Ectodermal cell (in vitro differentiated cells): Measurements from ENCODE around the gene OR51B4.

Source experiments
- H3K27ac ChIP-seq: 2 replicates; pipeline ENCODE4 v1.7.0; 2013; ENCODE audit warnings: mild to moderate bottlenecking, low read depth, low read length; ENCODE audit not compliant: insufficient read depth, poor library complexity, severe bottlenecking
- H3K27me3 ChIP-seq: 2 replicates; pipeline ENCODE4 v1.7.0; 2013; ENCODE audit warnings: mild to moderate bottlenecking, low read length; ENCODE audit not compliant: insufficient read depth, control insufficient read depth, poor library complexity, severe bottlenecking
- H3K36me3 ChIP-seq: one replicate; pipeline ENCODE4 v1.7.0; 2013; ENCODE audit warnings: low read length; ENCODE audit not compliant: control insufficient read depth, insufficient read depth
- H3K4me1 ChIP-seq: one replicate; pipeline ENCODE4 v1.7.0; 2013; ENCODE audit warnings: low read length; ENCODE audit not compliant: control insufficient read depth, insufficient read depth
- H3K4me3 ChIP-seq: 2 replicates; pipeline ENCODE4 v1.7.0; 2013; ENCODE audit warnings: low read depth, low read length, control low read depth; ENCODE audit not compliant: insufficient read depth
- H3K9me3 ChIP-seq: 2 replicates; pipeline ENCODE4 v1.7.0; 2013; ENCODE audit warnings: mild to moderate bottlenecking, low read length, moderate library complexity; ENCODE audit not compliant: control insufficient read depth
- WGBS, 2 experiments: methylation state at CpG; one replicate each; pipeline ENCODE4 v1.1.7; 2013; ENCODE audit warnings: missing lambda C conversion rate in 2 of 2; 5-methylcytosine and 5-hydroxymethylcytosine counted together

Gene OR51B4

DNA sequence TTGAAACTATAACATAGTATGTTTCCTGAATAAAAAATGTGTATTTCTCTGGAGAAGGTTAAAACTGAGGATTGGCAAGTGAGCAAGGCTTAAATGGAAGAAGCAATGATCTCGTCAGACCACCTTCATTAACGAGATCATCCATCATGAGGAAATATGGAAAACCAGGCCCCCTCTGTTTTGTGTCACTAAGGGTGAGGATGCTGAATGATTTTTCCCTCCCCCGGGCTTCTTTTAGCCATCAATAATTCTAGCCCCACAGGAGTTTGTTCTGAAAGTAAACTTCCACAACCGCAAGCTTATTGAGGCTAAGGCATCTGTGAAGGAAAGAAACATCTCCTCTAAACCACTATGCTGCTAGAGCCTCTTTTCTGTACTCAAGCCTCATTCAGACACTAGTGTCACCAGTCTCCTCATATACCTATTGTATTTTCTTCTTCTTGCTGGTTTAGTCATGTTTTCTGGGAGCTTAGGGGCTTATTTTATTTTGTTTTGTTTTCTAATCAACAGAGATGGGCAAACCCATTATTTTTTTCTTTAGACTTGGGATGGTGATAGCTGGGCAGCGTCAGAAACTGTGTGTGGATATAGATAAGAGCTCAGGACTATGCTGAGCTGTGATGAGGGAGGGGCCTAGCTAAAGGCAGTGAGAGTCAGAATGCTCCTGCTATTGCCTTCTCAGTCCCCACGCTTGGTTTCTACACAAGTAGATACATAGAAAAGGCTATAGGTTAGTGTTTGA, 26.2 kb downstream of the OR51B4 start:
- no peak overlapping the region for H3K4me3 ChIP-seq
- WGBS, 2 experiments = 91 to 94% methylated on average over 6 of the region's 6 CpGs
- H3K4me1 ChIP-seq = no peaks in the 10 kb centered on the region
- H3K9me3 ChIP-seq = no peaks in the 10 kb centered on the region
- H3K27ac ChIP-seq = no peak overlapping the region
- no peaks in the 10 kb centered on the region for H3K27me3 ChIP-seq
- H3K36me3 ChIP-seq = no peaks in the 10 kb centered on the region

DNA sequence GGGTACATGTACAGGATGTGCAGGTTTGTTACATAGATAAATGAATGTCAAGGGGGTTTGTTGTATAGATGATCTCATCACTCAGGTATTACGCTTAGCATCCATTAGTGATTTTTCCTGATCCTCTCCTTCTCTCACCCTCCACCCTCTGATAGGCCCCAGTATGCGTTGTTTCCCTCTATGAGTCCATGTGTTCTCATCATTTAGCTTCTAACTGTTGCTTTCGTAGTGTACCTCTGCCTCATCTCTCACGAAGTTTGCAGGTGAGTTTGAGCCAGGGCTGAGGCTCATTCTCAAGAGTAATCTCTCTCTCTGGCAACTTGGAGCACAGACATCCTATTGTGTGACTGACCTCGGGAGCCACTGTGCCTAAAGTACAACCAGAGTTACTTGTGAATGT, 27.4 kb downstream of the OR51B4 start:
- no peaks in the 10 kb centered on the region for H3K27me3 ChIP-seq
- no peaks in the 10 kb centered on the region for H3K4me1 ChIP-seq
- H3K9me3 ChIP-seq = no peaks in the 10 kb centered on the region
- no peak overlapping the region for H3K4me3 ChIP-seq
- WGBS, 2 experiments = 82 to 86% methylated on average over 5 of the region's 5 CpGs
- no peaks in the 10 kb centered on the region for H3K36me3 ChIP-seq
- peak overlapping the region; percentile 2 for H3K27ac ChIP-seq

DNA sequence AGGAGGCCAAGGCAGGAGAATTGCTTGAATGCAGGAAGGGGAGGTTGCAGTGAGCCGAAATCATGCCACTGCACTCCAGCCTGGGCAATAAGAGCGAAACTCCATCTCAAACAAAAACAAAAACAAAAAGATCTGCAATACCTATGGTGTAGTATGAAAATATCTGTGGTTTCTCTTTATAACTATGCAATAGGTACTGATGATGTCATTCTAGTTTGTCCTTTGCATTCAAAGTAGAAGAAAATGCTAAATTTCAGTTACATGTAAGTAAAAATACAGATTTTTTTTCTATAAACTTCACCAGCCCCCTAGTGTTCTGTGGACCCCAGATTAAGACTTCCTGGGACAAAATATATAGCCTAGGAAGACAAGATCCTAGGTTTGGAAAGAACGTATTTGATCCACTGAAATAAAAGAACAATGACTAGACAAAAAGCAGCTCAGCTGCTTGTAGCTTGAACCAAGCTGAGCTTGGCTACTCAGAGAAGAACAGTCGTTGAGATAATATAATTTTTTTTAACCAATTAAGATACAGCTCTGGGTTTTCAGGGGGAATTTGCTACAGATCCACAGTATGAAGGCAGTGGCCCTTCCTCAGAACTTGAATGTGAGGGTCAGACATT, 29.2 kb downstream of the OR51B4 start:
- no peaks in the 10 kb centered on the region for H3K4me1 ChIP-seq
- no peaks in the 10 kb centered on the region for H3K36me3 ChIP-seq
- H3K4me3 ChIP-seq = no peak overlapping the region
- H3K27me3 ChIP-seq = no peaks in the 10 kb centered on the region
- H3K9me3 ChIP-seq = no peaks in the 10 kb centered on the region
- H3K27ac ChIP-seq = no peak overlapping the region
- WGBS, 2 experiments = 94 to 97% methylated on average over 2 to 3 of the region's 4 CpGs

DNA sequence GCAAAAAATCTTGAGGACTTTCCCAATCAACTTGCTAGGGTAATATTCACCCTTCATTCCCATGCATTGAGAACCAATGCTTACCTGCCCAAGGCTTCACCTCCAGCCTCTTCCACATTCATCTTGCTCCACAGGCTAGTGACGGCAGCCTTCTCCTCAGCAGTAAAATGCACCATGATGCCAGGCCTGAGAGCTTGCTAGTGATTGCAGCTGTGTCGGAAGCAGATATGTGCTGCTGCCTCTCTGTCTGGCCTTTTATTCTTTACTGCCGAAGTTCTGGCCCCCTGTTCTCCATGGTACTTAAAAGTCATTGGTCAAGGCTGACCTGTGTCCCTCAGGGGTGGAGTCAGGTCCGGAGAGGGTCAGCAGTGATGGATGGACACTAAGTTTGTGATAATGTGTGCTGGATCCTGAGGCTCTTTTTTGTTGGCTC, 32.0 kb downstream of the OR51B4 start, which contains the start of gene HBE1:
TSS of gene HBE1 (minus strand) at position 231 of the 433 bp plus-strand sequence. CDS start at position 176, 55 bp downstream.
- Histone ChIP-seq H3K9me3 (no peaks in the 10 kb centered on the region), H3K36me3 (no peaks in the 10 kb centered on the region), H3K27me3 (no peaks in the 10 kb centered on the region), H3K4me1 (no peaks in the 10 kb centered on the region), H3K27ac (no peak within 1 kb of the TSS), H3K4me3 (no peak within 1 kb of the TSS)
- WGBS, 2 experiments = 86 to 87% methylated on average over 4 of the region's 4 CpGs

DNA sequence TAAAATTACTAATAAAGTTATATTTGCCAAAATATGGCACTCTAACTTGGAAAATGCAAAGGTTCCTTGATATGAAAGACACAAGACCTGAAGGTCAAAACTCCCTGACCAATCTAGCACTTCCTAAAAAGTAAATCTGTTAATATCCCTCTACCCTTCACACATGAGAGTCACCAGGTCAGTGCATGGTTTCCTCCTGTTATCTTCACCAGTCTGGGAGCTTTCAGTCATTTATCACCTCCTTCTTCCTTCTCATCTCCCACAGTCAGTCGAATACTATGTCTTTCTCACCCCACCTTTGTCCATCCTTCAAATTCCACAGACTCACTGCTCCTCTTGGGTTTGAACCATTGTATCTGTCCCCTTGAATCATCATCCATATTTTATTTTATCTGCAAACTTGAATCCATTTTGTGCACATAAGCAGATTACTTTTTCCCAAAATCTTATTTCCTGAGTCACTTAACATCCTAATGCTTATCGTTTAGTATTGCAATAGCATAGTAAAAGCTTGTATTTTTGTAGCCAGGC, 34.6 kb downstream of the OR51B4 start:
- Histone ChIP-seq H3K36me3 (no peaks in the 10 kb centered on the region), H3K4me3 (no peak overlapping the region), H3K27me3 (no peaks in the 10 kb centered on the region), H3K9me3 (no peaks in the 10 kb centered on the region), H3K27ac (no peak overlapping the region), H3K4me1 (no peaks in the 10 kb centered on the region)
- WGBS, 2 experiments = 94 to 98% methylated on average over 2 of the region's 2 CpGs

DNA sequence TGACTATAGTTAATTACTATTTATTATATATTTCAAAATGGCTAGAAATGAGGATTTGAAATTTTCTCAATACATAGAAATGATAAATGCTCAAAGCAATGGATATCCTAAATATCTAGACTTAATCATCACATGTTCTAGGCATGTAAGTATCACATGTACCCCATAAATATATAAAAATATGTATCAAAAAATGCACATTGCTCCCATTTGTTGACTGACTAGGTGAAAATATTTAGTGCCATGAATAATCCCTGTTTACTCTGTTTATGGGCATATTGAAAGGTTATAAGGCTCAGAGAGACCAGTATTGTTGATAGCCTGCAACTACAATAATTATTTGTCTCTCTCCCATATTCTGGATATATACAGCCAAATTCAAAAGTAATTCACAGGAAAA, 35.1 kb downstream of the OR51B4 start:
- H3K27ac ChIP-seq = no peak overlapping the region
- H3K9me3 ChIP-seq = no peaks in the 10 kb centered on the region
- no peaks in the 10 kb centered on the region for H3K4me1 ChIP-seq
- no peaks in the 10 kb centered on the region for H3K27me3 ChIP-seq
- H3K36me3 ChIP-seq = no peaks in the 10 kb centered on the region
- H3K4me3 ChIP-seq = no peak overlapping the region

DNA sequence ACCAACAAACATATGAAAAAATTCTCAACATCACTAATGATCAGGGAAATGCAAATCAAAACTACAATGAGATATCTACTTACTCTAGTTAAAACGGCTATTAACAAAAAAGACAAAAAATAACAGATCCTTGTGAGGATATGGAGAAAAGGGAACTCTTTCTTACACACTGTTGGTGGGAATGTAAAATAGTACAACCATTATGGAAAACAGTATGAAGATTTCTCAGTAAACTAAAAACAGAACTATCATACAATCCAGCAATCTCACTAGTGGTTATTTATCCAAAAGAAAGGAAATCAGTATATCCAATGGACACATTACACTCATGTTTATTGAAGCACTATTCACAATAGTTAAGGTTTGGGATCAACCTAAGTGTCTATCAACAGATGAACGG, 35.9 kb downstream of the OR51B4 start:
- Histone ChIP-seq H3K9me3 (no peaks in the 10 kb centered on the region), H3K36me3 (no peaks in the 10 kb centered on the region)
- WGBS, 2 experiments = 91 to 100% methylated on average over 1 of the region's 2 CpGs

DNA sequence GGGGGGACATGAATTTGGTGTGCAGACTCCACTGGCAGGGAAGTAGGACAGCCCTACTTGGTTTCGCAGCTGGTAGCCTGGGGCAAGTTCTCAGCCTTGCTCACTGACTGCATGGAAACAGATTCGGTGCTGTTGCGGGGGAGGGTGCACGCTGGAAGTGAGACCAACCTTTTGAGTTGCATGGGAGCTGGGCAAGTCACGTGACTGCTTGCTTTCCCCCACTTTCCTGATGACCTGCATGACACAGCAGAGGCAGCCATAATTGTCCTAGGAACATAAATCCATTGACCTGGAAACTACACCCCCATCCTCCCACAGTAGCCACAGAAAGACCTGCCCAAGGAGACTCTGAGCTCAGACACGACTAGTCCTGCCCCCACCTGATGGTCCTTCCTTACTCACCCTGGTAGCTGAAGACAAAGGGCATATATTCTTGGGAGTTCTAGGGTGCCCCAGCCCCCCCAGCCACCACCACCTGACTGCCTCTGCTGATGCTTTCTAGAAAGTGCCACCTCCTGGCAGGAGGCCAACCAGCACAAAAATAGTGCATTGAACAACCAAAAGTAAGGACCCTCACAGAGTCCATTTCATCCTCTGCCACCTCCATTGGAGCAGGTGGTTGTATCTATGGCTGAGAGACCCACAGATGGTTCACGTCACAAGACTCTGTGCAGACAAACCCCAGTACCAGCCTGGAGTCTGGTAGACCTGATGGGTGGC, 43.0 kb downstream of the OR51B4 start:
- no peaks in the 10 kb centered on the region for H3K9me3 ChIP-seq
- H3K36me3 ChIP-seq = no peaks in the 10 kb centered on the region
- no peak overlapping the region for H3K4me3 ChIP-seq
- H3K4me1 ChIP-seq = no peaks in the 10 kb centered on the region
- H3K27ac ChIP-seq = no peak overlapping the region
- no peaks in the 10 kb centered on the region for H3K27me3 ChIP-seq
- WGBS, 2 experiments = 76 to 78% methylated on average over 7 of the region's 7 CpGs

More for the DNA sequence above, 35.9 kb downstream of the OR51B4 start:
- Histone ChIP-seq H3K27ac (no peak overlapping the region), H3K4me1 (no peaks in the 10 kb centered on the region), H3K27me3 (no peaks in the 10 kb centered on the region), H3K4me3 (no peak overlapping the region)

DNA sequence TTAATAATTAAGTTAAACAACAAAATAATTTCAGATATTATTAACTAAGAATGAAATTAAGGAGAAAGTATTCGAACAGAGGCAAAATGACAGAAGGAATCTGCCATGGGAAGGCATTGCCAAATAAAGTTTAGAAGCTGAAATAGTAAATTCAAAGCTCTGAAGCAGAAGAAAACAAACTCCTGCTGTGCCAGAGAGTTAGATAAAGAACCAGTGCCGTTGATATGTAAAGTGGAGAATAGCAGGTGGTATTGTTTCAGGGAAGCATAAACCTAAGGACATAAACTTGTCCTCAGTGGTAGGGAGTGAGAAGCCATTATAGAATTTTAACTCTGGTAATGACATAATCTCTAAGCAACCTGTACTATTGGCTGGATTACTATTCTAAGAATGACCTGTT, 44.5 kb downstream of the OR51B4 start:
- Histone ChIP-seq H3K36me3 (no peaks in the 10 kb centered on the region), H3K4me1 (no peaks in the 10 kb centered on the region), H3K4me3 (no peak overlapping the region), H3K27me3 (no peaks in the 10 kb centered on the region), H3K9me3 (no peaks in the 10 kb centered on the region), H3K27ac (no peak overlapping the region)
- 11 to 14% methylated on average over 2 of the region's 2 CpGs for WGBS, 2 experiments
